Measurements from ENCODE around the gene PGRMC2.

Gene PGRMC2

GRCh38 chr4:128295255-128295654, 7.6 kb upstream of the PGRMC2 start:
- CTCF ChIA-PET = no interaction called here
- POLR2A ChIA-PET = no interaction called here
- no peak for DNase-seq (ENCODE audit: extremely low spot score)
- TF ChIP-seq L3MBTL2 (conservative IDR thresholded peaks at IDR 0.05) (no peak), TARDBP (IDR thresholded peaks at IDR 0.05) (no peak), NFRKB (IDR thresholded peaks at IDR 0.05) (no peak), CTBP1 (IDR thresholded peaks at IDR 0.05; ENCODE audit: borderline replicate concordance) (no peak), SUZ12 (IDR thresholded peaks at IDR 0.05) (no peak), ELF4 (IDR thresholded peaks at IDR 0.05) (no peak), BHLHE40 (IDR thresholded peaks at IDR 0.05; ENCODE audit: borderline replicate concordance) (no peak), ARNT (IDR thresholded peaks at IDR 0.05) (no peak), FOXA1 (IDR thresholded peaks at IDR 0.05) (no peak), LEF1 (IDR thresholded peaks at IDR 0.05; ENCODE audit: borderline replicate concordance) (no peak), FOXK2 (IDR thresholded peaks at IDR 0.05) (no peak), HDGF (IDR thresholded peaks at IDR 0.05; ENCODE audit: borderline replicate concordance) (no peak), ZNF384 (IDR thresholded peaks at IDR 0.05) (no peak), SP1 (IDR thresholded peaks at IDR 0.05) (no peak)
- TF ChIP-seq, protein P1, sequence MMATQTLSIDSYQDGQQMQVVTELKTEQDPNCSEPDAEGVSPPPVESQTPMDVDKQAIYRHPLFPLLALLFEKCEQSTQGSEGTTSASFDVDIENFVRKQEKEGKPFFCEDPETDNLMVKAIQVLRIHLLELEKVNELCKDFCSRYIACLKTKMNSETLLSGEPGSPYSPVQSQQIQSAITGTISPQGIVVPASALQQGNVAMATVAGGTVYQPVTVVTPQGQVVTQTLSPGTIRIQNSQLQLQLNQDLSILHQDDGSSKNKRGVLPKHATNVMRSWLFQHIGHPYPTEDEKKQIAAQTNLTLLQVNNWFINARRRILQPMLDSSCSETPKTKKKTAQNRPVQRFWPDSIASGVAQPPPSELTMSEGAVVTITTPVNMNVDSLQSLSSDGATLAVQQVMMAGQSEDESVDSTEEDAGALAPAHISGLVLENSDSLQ (IDR thresholded peaks at IDR 0.05) = no peak

DNA sequence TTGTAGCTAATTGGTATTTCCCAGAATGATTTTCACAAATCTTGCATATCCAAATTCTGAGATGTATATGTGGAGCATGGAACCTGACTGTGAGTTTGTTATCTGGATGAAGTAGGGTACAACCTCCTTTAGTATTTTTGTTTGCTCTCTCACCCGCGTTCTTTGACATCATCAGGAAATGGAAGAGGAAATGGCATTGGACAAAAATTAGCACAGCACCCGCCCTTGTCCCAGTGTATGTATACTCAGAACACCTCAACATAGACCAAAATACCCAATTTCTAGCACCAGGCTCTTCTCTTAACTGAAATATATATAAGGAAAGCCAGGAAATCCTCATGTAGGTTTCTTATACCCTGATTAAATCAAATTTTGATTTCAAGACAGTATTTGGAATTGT, 6.9 kb upstream of the PGRMC2 start:
- ChIA-PET POLR2A (no interaction called here), CTCF (no interaction called here)
- TF ChIP-seq BHLHE40 (IDR thresholded peaks at IDR 0.05; ENCODE audit: borderline replicate concordance) (no peak), FOXM1 (IDR thresholded peaks at IDR 0.05; ENCODE audit: borderline replicate concordance) (no peak), ARNT (IDR thresholded peaks at IDR 0.05) (no peak), FOXA1 (IDR thresholded peaks at IDR 0.05) (no peak), LEF1 (IDR thresholded peaks at IDR 0.05; ENCODE audit: borderline replicate concordance) (no peak), SUZ12 (IDR thresholded peaks at IDR 0.05) (no peak), ZNF384 (IDR thresholded peaks at IDR 0.05) (no peak), L3MBTL2 (conservative IDR thresholded peaks at IDR 0.05) (no peak), SP1 (IDR thresholded peaks at IDR 0.05) (no peak), ELF4 (IDR thresholded peaks at IDR 0.05) (no peak), FOXK2 (IDR thresholded peaks at IDR 0.05) (no peak), CTBP1 (IDR thresholded peaks at IDR 0.05; ENCODE audit: borderline replicate concordance) (no peak), HDGF (IDR thresholded peaks at IDR 0.05; ENCODE audit: borderline replicate concordance) (no peak), TARDBP (IDR thresholded peaks at IDR 0.05) (no peak), NFRKB (IDR thresholded peaks at IDR 0.05) (no peak)
- TF ChIP-seq, protein P1 (IDR thresholded peaks at IDR 0.05) = no peak
- no peak for DNase-seq (ENCODE audit: extremely low spot score)

GRCh38 chr4:128292349-128292748, 4.7 kb upstream of the PGRMC2 start:
- CTCF ChIA-PET = no interaction called here
- TF ChIP-seq SUZ12 (IDR thresholded peaks at IDR 0.05) (no peak), BHLHE40 (IDR thresholded peaks at IDR 0.05; ENCODE audit: borderline replicate concordance) (no peak), L3MBTL2 (conservative IDR thresholded peaks at IDR 0.05) (no peak), FOXK2 (IDR thresholded peaks at IDR 0.05) (no peak), LEF1 (IDR thresholded peaks at IDR 0.05; ENCODE audit: borderline replicate concordance) (no peak), NFRKB (IDR thresholded peaks at IDR 0.05) (no peak)
- TF ChIP-seq, protein P1 (IDR thresholded peaks at IDR 0.05) = no peak
- DNase-seq (ENCODE audit: extremely low spot score) = no peak
- POLR2A ChIA-PET = no interaction called here

GRCh38 chr4:128291096-128291495, 3.5 kb upstream of the PGRMC2 start:
- ChIA-PET POLR2A (no interaction called here), CTCF (no interaction called here)
- DNase-seq (ENCODE audit: extremely low spot score) = no peak
- no peak for TF ChIP-seq SP1 (IDR thresholded peaks at IDR 0.05)
- no peak for TF ChIP-seq ARNT (IDR thresholded peaks at IDR 0.05)

DNA sequence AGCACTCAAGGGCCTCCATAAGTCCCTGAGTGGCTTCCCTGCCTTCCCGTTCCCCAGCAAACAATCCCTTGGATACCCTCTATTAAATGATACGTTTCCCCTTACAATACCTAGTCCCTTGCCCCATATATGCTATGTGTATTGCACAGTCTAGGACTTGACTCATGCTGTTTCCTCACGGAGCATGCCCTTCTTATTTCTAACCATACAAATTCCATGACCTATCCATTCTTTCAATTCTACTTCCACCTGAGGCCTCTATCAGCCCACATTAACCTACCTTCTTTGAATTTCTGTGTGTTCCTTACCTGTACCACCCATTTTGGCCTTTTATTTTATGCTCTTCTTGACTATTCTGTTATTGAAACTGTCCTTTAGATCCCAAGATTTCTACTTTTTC, 2.9 kb upstream of the PGRMC2 start:
- ChIA-PET POLR2A (no interaction called here), CTCF (interaction anchor here (1.1 kb wide), 1 partner anchor 90 kb away, joined by 4 read pairs; no protein-coding TSS in a partner anchor)
- no peak for TF ChIP-seq TARDBP (IDR thresholded peaks at IDR 0.05)
- TF ChIP-seq FOXK2 (IDR thresholded peaks at IDR 0.05) = no peak
- TF ChIP-seq CTBP1 (IDR thresholded peaks at IDR 0.05; ENCODE audit: borderline replicate concordance) = no peak
- TF ChIP-seq BHLHE40 (IDR thresholded peaks at IDR 0.05; ENCODE audit: borderline replicate concordance) = no peak
- no peak for DNase-seq (ENCODE audit: extremely low spot score)

DNA sequence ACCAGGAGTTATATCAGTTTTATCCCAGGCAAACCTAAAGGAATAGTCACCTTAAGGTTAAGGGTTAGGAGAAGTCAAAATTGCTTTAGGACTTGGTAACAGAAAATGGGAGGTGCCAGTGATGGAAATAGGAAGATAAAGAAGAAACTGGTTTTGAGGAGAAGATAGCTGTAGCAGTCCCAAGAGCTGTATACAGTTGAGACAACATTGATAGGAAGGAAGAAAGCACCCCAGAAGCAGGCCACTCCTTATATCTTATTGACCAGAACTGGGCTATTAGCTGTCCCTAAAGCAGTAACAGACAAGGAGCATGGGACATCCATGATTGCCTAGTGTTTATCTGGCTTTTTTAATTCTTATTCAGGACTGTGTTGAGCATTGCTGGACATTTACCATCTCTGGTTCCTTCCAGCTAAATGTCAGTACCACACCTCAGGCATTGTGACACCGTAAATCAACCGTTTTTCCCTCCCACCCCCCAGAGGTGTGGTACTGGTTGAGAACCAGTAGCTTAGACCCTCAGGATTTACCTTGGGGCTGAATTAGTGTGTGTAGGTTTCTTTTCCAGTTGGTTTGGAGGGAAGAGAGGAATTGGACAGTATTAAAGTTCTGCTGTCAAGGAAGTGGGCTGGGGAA, 2.0 kb upstream of the PGRMC2 start:
- DNase-seq (ENCODE audit: extremely low spot score) = no peak
- ChIA-PET POLR2A (interaction anchor here (0.7 to 2.1 kb wide), 4 partner anchors 9 to 104 kb away, joined by 3 to 7 read pairs (median 3); no protein-coding TSS in a partner anchor), CTCF (interaction anchor here (1.1 kb wide), 1 partner anchor 90 kb away, joined by 4 read pairs; no protein-coding TSS in a partner anchor)
- TF ChIP-seq FOXM1 (IDR thresholded peaks at IDR 0.05; ENCODE audit: borderline replicate concordance) (no peak), ELF4 (IDR thresholded peaks at IDR 0.05) (no peak), NFRKB (IDR thresholded peaks at IDR 0.05) (no peak), HDGF (IDR thresholded peaks at IDR 0.05; ENCODE audit: borderline replicate concordance) (no peak), ZNF384 (IDR thresholded peaks at IDR 0.05) (no peak), L3MBTL2 (conservative IDR thresholded peaks at IDR 0.05) (no peak), LEF1 (IDR thresholded peaks at IDR 0.05; ENCODE audit: borderline replicate concordance) (no peak), FOXK2 (IDR thresholded peaks at IDR 0.05) (no peak), CTBP1 (IDR thresholded peaks at IDR 0.05; ENCODE audit: borderline replicate concordance) (no peak), FOXA1 (IDR thresholded peaks at IDR 0.05) (no peak), SP1 (IDR thresholded peaks at IDR 0.05) (no peak), BHLHE40 (IDR thresholded peaks at IDR 0.05; ENCODE audit: borderline replicate concordance) (no peak)
- TF ChIP-seq, protein P1 (IDR thresholded peaks at IDR 0.05) = no peak
